ES-I3 (cell line): ENCODE measurements around the gene SHC2.
"Not testable (repeated sequence)": the region's sequence is repeated elsewhere in the genome, so short reads cannot be mapped to it uniquely, and the experiment has no call there.

Experiments used
- H3K36me3 ChIP-seq: 2 replicates; pipeline ENCODE4 v1.6.1; 2013; ENCODE audit warnings: mild to moderate bottlenecking, low read length, control low read depth, moderate library complexity; ENCODE audit not compliant: insufficient read depth
- H3K4me1 ChIP-seq: 2 replicates; pipeline ENCODE4 v1.6.1; 2013; ENCODE audit warnings: mild to moderate bottlenecking, control low read depth, low read length; ENCODE audit not compliant: insufficient read depth
- H3K9ac ChIP-seq: 2 replicates; pipeline ENCODE4 v1.6.1; 2013; ENCODE audit warnings: low read depth, mild to moderate bottlenecking, low read length, moderate library complexity
- H3K9me3 ChIP-seq: 2 replicates; pipeline ENCODE4 v1.6.1; 2013; ENCODE audit warnings: mild to moderate bottlenecking, low read length, moderate library complexity; ENCODE audit not compliant: control insufficient read depth, insufficient read depth

SHC2 gene

GRCh38 chr19:383922-384798 is 76.7 kb downstream of the SHC2 start:
- peak overlapping the region; percentile 14; the same call in 1 of the 2 replicates for H3K9ac ChIP-seq

GRCh38 chr19:383040-383439 is 77.8 kb downstream of the SHC2 start:
- Histone ChIP-seq H3K36me3 (no peaks in the 10 kb centered on the region), H3K4me1 (peaks cover 10% of the 10 kb centered on the region; the same call in 1 of the 2 replicates), H3K9ac (no peak overlapping the region), H3K9me3 (no peaks in the 10 kb centered on the region)

More at GRCh38 chr19:383922-384798, 76.7 kb downstream of the SHC2 start:
- H3K36me3 ChIP-seq = no peaks in the 10 kb centered on the region
- H3K4me1 ChIP-seq = peaks cover 14% of the 10 kb centered on the region; the same call in 1 of the 2 replicates
- H3K9me3 ChIP-seq = no peaks in the 10 kb centered on the region

- not testable (repeated sequence) for H3K9me3 ChIP-seq, H3K36me3 ChIP-seq, H3K9ac ChIP-seq, H3K4me1 ChIP-seq
These were observed 78.3 kb downstream of the SHC2 start for GRCh38 chr19:382578-382977.

GRCh38 chr19:381901-382300 is 78.9 kb downstream of the SHC2 start:
- not testable (repeated sequence) for H3K36me3 ChIP-seq, H3K9ac ChIP-seq, H3K9me3 ChIP-seq

DNA sequence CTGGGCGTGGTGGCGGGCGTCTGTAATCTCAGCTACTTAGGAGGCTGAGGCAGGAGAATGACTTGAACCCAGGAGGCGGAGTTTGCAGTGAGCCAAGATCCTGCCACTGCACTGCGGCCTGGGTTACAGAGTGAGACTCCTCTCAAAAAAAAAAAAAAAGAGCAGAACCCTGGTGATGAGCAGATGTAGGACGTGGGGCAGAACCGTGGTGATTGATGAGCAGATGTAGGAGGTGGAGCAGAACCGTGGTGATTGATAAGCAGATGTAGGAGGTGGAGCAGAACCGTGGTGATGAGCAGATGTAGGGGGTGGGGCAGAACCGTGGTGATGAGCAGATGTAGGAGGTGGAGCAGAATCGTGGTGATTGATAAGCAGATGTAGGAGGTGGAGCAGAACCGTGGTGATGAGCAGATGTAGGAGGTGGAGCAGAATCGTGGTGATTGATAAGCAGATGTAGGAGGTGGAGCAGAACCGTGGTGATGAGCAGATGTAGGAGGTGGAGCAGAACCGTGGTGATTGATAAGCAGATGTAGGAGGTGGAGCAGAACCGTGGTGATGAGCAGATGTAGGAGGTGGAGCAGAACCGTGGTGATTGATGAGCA is 80.1 kb downstream of the SHC2 start:
- not testable (repeated sequence) for H3K4me1 ChIP-seq, H3K36me3 ChIP-seq, H3K9me3 ChIP-seq, H3K9ac ChIP-seq

More at GRCh38 chr19:381901-382300, 78.9 kb downstream of the SHC2 start:
- H3K4me1 ChIP-seq = not testable (repeated sequence)

- no peak overlapping the region for H3K9ac ChIP-seq
These were observed 81.0 kb downstream of the SHC2 start for GRCh38 chr19:379796-380195.

GRCh38 chr19:378706-379105 is 82.1 kb downstream of the SHC2 start:
- no peak overlapping the region for H3K9ac ChIP-seq

More at GRCh38 chr19:379796-380195, 81.0 kb downstream of the SHC2 start:
- Histone ChIP-seq H3K9me3 (no peaks in the 10 kb centered on the region), H3K4me1 (peaks cover 6% of the 10 kb centered on the region; the same call in 1 of the 2 replicates), H3K36me3 (no peaks in the 10 kb centered on the region)

DNA sequence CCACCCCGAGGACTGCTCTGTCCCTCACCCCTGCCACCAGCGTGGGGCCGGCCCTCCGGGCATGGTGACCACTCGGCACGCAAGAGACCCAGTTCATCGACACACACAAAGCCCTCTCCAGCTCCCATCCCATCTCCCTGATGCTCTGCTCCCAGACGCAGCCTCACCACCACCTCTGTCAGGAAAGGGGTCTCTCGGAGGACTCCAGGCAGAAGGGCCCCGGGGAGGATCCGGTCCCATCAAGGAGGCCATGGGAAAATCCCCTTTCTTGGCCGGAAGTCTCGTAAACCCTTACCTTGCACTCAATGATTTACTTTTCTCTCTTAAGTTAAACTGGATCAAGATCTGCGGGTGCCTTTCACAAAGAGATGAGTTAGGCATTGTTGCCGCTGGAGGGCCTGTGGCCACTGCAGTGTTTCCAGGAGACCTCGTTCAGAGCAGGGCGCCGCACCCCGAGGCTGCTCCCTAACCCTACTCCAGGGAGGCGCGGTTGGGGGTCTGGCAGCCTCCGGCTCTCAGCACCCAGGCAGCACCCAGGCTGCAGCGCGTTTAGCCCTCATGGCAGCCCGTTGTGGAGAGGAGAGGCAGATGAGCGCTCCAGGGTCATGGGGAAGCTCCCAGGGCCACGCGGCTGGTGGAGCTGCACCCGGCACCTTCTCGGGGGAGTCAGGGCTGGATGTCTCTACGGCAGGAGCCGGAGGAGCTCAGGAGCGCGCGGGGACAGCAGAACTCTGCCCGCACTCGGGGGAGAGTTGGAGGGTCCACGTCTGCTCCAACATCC is 82.8 kb downstream of the SHC2 start:
- Histone ChIP-seq H3K36me3 (no peaks in the 10 kb centered on the region), H3K4me1 (no peaks in the 10 kb centered on the region), H3K9ac (no peak overlapping the region), H3K9me3 (no peaks in the 10 kb centered on the region)

More at GRCh38 chr19:378706-379105, 82.1 kb downstream of the SHC2 start:
- Histone ChIP-seq H3K4me1 (no peaks in the 10 kb centered on the region), H3K9me3 (no peaks in the 10 kb centered on the region), H3K36me3 (no peaks in the 10 kb centered on the region)

- Histone ChIP-seq H3K9me3 (no peaks in the 10 kb centered on the region), H3K4me1 (no peaks in the 10 kb centered on the region), H3K9ac (no peak overlapping the region), H3K36me3 (no peaks in the 10 kb centered on the region)
These were observed 84.7 kb downstream of the SHC2 start for GRCh38 chr19:376111-376470.

GRCh38 chr19:375395-376110 is 85.3 kb downstream of the SHC2 start:
- Histone ChIP-seq H3K36me3 (no peaks in the 10 kb centered on the region), H3K4me1 (no peaks in the 10 kb centered on the region), H3K9ac (no peak overlapping the region), H3K9me3 (no peaks in the 10 kb centered on the region)

DNA sequence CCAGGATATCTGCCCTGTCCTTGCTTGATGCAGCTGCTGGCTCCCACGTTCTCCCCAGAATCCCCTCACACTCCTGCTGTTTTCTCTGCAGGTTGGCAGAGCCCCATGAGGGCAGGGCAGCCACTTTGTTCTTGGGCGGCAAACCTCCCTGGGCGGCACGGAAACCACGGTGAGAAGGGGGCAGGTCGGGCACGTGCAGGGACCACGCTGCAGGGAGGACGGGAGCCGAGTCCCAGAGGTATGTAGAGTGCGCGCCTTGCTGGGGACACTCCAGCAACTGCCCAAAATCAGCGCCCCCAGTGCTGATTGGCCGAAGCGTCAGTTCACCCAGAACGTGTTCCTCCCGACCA is 86.0 kb downstream of the SHC2 start:
- no peaks in the 10 kb centered on the region for H3K4me1 ChIP-seq
- no peak overlapping the region for H3K9ac ChIP-seq
- H3K9me3 ChIP-seq = no peaks in the 10 kb centered on the region
- no peaks in the 10 kb centered on the region for H3K36me3 ChIP-seq

DNA sequence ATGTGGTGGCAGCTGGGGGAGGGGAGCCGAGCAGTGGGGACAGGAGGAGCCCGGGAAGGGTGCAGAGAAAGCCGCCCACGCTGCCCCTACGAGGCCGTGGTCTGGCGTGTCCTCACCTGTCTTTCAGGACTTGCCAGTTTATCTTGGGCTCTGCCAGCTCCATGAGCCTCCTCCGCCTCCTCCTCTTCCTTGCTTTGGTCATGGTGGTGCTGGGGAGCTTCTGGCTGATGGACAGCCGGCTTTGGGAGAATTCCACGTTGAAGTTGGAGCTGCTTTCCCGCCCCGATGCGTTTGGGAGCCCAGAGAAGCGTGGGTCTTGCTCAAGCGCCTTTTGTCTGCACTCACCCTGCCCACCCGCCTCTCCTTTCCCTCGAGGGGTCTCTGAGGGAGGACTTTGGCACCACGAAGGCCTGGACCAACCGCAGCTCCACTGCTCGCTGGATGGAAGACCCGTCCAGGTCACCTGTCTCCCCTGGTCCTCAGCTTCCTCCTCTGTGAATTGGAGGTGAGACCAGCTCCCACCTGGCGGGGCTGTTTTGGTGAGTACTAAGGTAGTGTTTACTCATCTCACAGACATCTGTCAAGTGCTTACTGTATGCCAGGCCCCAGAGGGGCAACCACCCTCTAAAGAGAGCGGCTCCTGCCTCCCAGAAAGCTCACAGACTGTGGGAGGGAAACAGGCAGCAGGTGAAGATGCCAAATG is 86.5 kb downstream of the SHC2 start:
- Histone ChIP-seq H3K9ac (no peak overlapping the region), H3K36me3 (no peaks in the 10 kb centered on the region), H3K9me3 (no peaks in the 10 kb centered on the region), H3K4me1 (no peaks in the 10 kb centered on the region)

DNA sequence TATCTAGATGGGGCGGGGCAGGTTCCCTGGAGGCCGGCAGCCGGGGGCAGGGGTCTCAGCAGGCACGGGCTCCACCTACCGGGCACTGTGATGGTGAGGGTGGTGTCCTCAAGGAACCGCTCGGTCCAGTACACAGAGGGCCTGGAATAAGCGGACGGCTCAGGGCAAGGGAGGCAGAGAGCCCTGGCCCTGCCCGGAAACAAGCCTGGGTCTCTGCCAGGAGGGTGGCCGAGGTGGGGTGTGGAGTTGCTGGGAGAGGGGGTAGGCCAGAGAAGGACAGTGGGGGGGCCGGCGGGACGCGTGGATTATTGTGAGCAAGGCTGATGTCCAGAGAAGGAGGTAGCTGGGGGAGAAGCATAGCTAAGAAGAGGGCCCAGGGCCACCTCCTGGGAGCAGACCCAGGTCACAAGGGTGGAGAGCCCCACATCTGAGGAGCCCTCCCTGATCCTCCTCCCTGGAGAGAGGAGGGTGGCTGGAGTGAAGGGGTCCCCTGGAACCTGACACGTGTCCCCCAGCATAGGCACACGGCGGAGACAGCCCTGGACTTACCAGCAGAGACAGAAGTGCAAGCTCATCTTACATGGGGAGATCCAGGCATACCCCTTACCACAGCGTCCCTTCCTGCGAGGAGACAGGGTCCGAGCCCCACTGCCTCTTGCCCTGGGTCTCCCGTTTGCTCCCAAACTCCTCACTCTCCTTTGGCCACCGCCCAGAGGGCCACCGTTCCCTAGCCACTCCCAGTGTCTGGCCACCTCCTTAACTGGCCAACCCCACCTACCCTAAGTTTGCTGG is 87.2 kb downstream of the SHC2 start:
- no peaks in the 10 kb centered on the region for H3K9me3 ChIP-seq
- H3K4me1 ChIP-seq = no peaks in the 10 kb centered on the region
- H3K9ac ChIP-seq = no peak overlapping the region
- H3K36me3 ChIP-seq = no peaks in the 10 kb centered on the region
